PC-3 (cell line): ENCODE data around the gene CYTIP.

Experiments
- CTCF ChIP-seq: fragments of 300-600 bp; sonication (generic); conservative IDR thresholded peaks from 2 replicates; pipeline ENCODE4 v1.5.1; 2017; ENCODE audit warnings: antibody characterized with exemption, low read depth, mild to moderate bottlenecking, low read length
- EZH2 ChIP-seq: fragments of 300-600 bp; sonication (generic); IDR thresholded peaks from one replicate; pipeline ENCODE4 v1.6.1; 2017; ENCODE audit warnings: antibody characterized with exemption, mild to moderate bottlenecking, low read length; ENCODE audit not compliant: unreplicated experiment
- EZH2phosphoT487 ChIP-seq: fragments of 300-600 bp; sonication (generic); IDR thresholded peaks from 2 replicates; pipeline ENCODE4 v1.6.1; 2018; ENCODE audit warnings: mild to moderate bottlenecking, antibody characterized with exemption, low read length, borderline replicate concordance

DNA sequence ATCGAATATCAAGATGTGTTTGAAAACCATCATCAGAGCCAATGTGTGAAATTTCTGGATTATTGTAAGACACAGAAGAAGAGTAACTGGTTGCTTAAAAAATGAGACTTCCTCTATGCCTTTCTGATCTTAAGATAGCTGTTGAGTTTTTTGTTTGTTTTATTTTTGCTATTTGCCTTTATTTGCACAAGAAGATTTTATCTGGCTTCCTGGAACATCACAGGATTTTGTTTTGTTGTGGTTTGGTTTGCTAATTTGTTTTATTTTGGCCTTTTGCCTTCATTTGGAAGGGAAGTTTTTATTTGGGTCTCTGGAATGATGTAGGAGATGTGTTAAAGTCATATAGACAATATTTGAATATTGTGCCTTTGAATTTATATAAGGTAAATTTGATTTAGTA lies 3.9 kb upstream of the CYTIP start:
- TF ChIP-seq CTCF (no peak), EZH2phosphoT487 (no peak), EZH2 (no peak)
